ENCODE measurements around the gene PROSER3. TPM values are rescaled to one million over a fixed set of nuclear protein-coding genes. Genes with fewer than 3 reads are reported as not detected.
A peak's percentile ranks its signal among the peaks of the same experiment; 100 is the strongest.

PROSER3 gene
- polyA plus RNA-seq, 3 donors: 1.8 to 14.7 (median 2.9) TPM

GRCh38 chr19:35729021-35729420 lies 29.0 kb upstream of the PROSER3 start:
- intact Hi-C loops (cut with micrococcal nuclease): no loop called here
- H3K36me3 Mint-ChIP-seq: peaks cover 81 to 97% of the 10 kb centered on the region in 2 donors
- no peaks in the 10 kb centered on the region for H3K79me2 ChIP-seq (ENCODE audit: insufficient read depth, low read length)

GRCh38 chr19:35729763-35730162 lies 28.2 kb upstream of the PROSER3 start:
- Histone ChIP-seq H3K9ac (ENCODE audit: insufficient read depth, low read length, poor library complexity, severe bottlenecking) (no peak overlapping the region), H3K4me2 (replicated peaks; ENCODE audit: extremely low read depth, low read length, poor library complexity, severe bottlenecking) (no peak overlapping the region), H3K4me1 (ENCODE audit: control insufficient read depth in 1 of 2, insufficient read depth in 2 of 2, low read length in 2 of 2) (no peaks in the 10 kb centered on the region), H3K79me2 (ENCODE audit: insufficient read depth, low read length) (no peaks in the 10 kb centered on the region), H2AFZ (ENCODE audit: insufficient read depth, low read depth, low read length, poor library complexity, severe bottlenecking) (no peak overlapping the region), H4K20me1 (ENCODE audit: insufficient read depth, low read length) (peaks cover 60% of the 10 kb centered on the region), H3K27ac (ENCODE audit: low read depth in 1 of 2, low read length in 2 of 2) (no peak overlapping the region), H3K9me3 (replicated peaks in 1 of 2; ENCODE audit: control insufficient read depth in 1 of 2, insufficient read depth in 1 of 2, low read length in 2 of 2) (no peaks in the 10 kb centered on the region), H3K36me3 (replicated peaks in 1 of 2; ENCODE audit: control insufficient read depth in 1 of 2, insufficient read depth in 2 of 2, low read length in 2 of 2) (peaks cover 96 to 100% of the 10 kb centered on the region in 2 donors), H3K27me3 (ENCODE audit: control insufficient read depth in 2 of 2, insufficient read depth in 2 of 2, low read length in 2 of 2) (no peaks in the 10 kb centered on the region), H3K4me3 (replicated peaks in 1 of 3; ENCODE audit: low read depth in 2 of 3, low read length in 3 of 3) (no peak overlapping the region)
- Mint-ChIP-seq H3K4me1 (no peaks in the 10 kb centered on the region), H3K27me3 (ENCODE audit: low read depth in 3 of 3) (peaks cover 0 to 3% (median 2%) of the 10 kb centered on the region in 3 donors), H3K4me3 (no peak overlapping the region), H3K27ac (peak overlapping the region in 1 of 7 donors; percentile 60), H3K9me3 (no peaks in the 10 kb centered on the region), H3K36me3 (peaks cover 81 to 97% of the 10 kb centered on the region in 2 donors)
- TF ChIP-seq CTCF (IDR thresholded peaks at IDR 0.05): no peak
- 88% methylated on average over 11 of the region's 11 CpGs for WGBS (ENCODE audit: insufficient coverage)
- no peak for DNase-seq
- intact Hi-C loops (cut with micrococcal nuclease): no loop called here

More at GRCh38 chr19:35729021-35729420, 29.0 kb upstream of the PROSER3 start:
- peaks cover 0 to 3% (median 2%) of the 10 kb centered on the region in 3 donors for H3K27me3 Mint-ChIP-seq (ENCODE audit: low read depth in 3 of 3)
- no peak for DNase-seq
- no peak overlapping the region for H3K4me3 Mint-ChIP-seq
- Histone ChIP-seq H3K4me1 (ENCODE audit: control insufficient read depth in 1 of 2, insufficient read depth in 2 of 2, low read length in 2 of 2) (no peaks in the 10 kb centered on the region), H3K9me3 (replicated peaks in 1 of 2; ENCODE audit: control insufficient read depth in 1 of 2, insufficient read depth in 1 of 2, low read length in 2 of 2) (no peaks in the 10 kb centered on the region), H3K9ac (ENCODE audit: insufficient read depth, low read length, poor library complexity, severe bottlenecking) (no peak overlapping the region), H3K27me3 (ENCODE audit: control insufficient read depth in 2 of 2, insufficient read depth in 2 of 2, low read length in 2 of 2) (no peaks in the 10 kb centered on the region), H3K36me3 (replicated peaks in 1 of 2; ENCODE audit: control insufficient read depth in 1 of 2, insufficient read depth in 2 of 2, low read length in 2 of 2) (peaks cover 96 to 100% of the 10 kb centered on the region in 2 donors), H4K20me1 (ENCODE audit: insufficient read depth, low read length) (peaks cover 53% of the 10 kb centered on the region), H3K27ac (ENCODE audit: low read depth in 1 of 2, low read length in 2 of 2) (no peak overlapping the region), H2AFZ (ENCODE audit: insufficient read depth, low read depth, low read length, poor library complexity, severe bottlenecking) (no peak overlapping the region), H3K4me2 (replicated peaks; ENCODE audit: extremely low read depth, low read length, poor library complexity, severe bottlenecking) (no peak overlapping the region), H3K4me3 (replicated peaks in 1 of 3; ENCODE audit: low read depth in 2 of 3, low read length in 3 of 3) (no peak overlapping the region)
- no peak for TF ChIP-seq CTCF (IDR thresholded peaks at IDR 0.05)
- 98% methylated on average over 15 of the region's 18 CpGs for WGBS (ENCODE audit: insufficient coverage)
- H3K27ac Mint-ChIP-seq: no peak overlapping the region
- no peaks in the 10 kb centered on the region for H3K4me1 Mint-ChIP-seq
- no peaks in the 10 kb centered on the region for H3K9me3 Mint-ChIP-seq

All from CD14-positive monocyte (primary cell).